Measurements from ENCODE around the gene RBM15.

The RBM15 gene

GRCh38 chr1:110320168-110320518 is 19.0 kb upstream of the RBM15 start:
- Histone ChIP-seq H3K36me3 (ENCODE audit: control insufficient read depth, low read length) (no peaks in the 10 kb centered on the region), H3F3A (ENCODE audit: control insufficient read depth, insufficient read depth) (no peaks in the 10 kb centered on the region), H3K27me3 (ENCODE audit: control insufficient read depth, low read length) (no peaks in the 10 kb centered on the region), H3K9me3 (ENCODE audit: control insufficient read depth, insufficient read depth, low read length) (no peaks in the 10 kb centered on the region), H4K20me1 (ENCODE audit: control insufficient read depth, insufficient read depth, low read depth, low read length) (no peaks in the 10 kb centered on the region), H3K27ac (ENCODE audit: low read depth, low read length) (no peak overlapping the region), H3K79me2 (ENCODE audit: control insufficient read depth, low read length) (no peaks in the 10 kb centered on the region), H3K4me1 (ENCODE audit: control insufficient read depth, low read length) (no peaks in the 10 kb centered on the region), H3K9me2 (replicated peaks; ENCODE audit: control insufficient read depth, low read length) (no peaks in the 10 kb centered on the region), H3K4me2 (ENCODE audit: low read length) (no peak overlapping the region), H3K4me3 (ENCODE audit: low read length) (no peak overlapping the region)
- no peak for TF ChIP-seq CTCF (IDR thresholded peaks at IDR 0.05; ENCODE audit: low read depth, low read length, poor library complexity, severe bottlenecking)
- TF ChIP-seq EZH2phosphoT487 (IDR thresholded peaks at IDR 0.05; ENCODE audit: borderline replicate concordance, low read length) = no peak

- no peak overlapping the region for H3K4me2 ChIP-seq (ENCODE audit: low read length)
- H3K9me2 ChIP-seq (replicated peaks; ENCODE audit: control insufficient read depth, low read length) = no peaks in the 10 kb centered on the region
- no peaks in the 10 kb centered on the region for H3K9me3 ChIP-seq (ENCODE audit: control insufficient read depth, insufficient read depth, low read length)
- no peaks in the 10 kb centered on the region for H3F3A ChIP-seq (ENCODE audit: control insufficient read depth, insufficient read depth)
- no peak overlapping the region for H3K27ac ChIP-seq (ENCODE audit: low read depth, low read length)
- TF ChIP-seq CTCF (IDR thresholded peaks at IDR 0.05; ENCODE audit: low read depth, low read length, poor library complexity, severe bottlenecking) = no peak
- H3K4me1 ChIP-seq (ENCODE audit: control insufficient read depth, low read length) = no peaks in the 10 kb centered on the region
- no peaks in the 10 kb centered on the region for H4K20me1 ChIP-seq (ENCODE audit: control insufficient read depth, insufficient read depth, low read depth, low read length)
- H3K27me3 ChIP-seq (ENCODE audit: control insufficient read depth, low read length) = no peaks in the 10 kb centered on the region
- H3K36me3 ChIP-seq (ENCODE audit: control insufficient read depth, low read length) = no peaks in the 10 kb centered on the region
- H3K4me3 ChIP-seq (ENCODE audit: low read length) = no peak overlapping the region
- H3K79me2 ChIP-seq (ENCODE audit: control insufficient read depth, low read length) = no peaks in the 10 kb centered on the region
Observed at GRCh38 chr1:110321045-110321444, 18.1 kb upstream of the RBM15 start.

- Histone ChIP-seq H3F3A (ENCODE audit: control insufficient read depth, insufficient read depth) (no peaks in the 10 kb centered on the region), H3K9me3 (ENCODE audit: control insufficient read depth, insufficient read depth, low read length) (no peaks in the 10 kb centered on the region), H3K4me1 (ENCODE audit: control insufficient read depth, low read length) (no peaks in the 10 kb centered on the region), H3K36me3 (ENCODE audit: control insufficient read depth, low read length) (no peaks in the 10 kb centered on the region), H3K4me2 (ENCODE audit: low read length) (no peak overlapping the region), H3K9me2 (replicated peaks; ENCODE audit: control insufficient read depth, low read length) (no peaks in the 10 kb centered on the region), H4K20me1 (ENCODE audit: control insufficient read depth, insufficient read depth, low read depth, low read length) (no peaks in the 10 kb centered on the region), H3K4me3 (ENCODE audit: low read length) (no peak overlapping the region), H3K79me2 (ENCODE audit: control insufficient read depth, low read length) (no peaks in the 10 kb centered on the region), H3K27me3 (ENCODE audit: control insufficient read depth, low read length) (no peaks in the 10 kb centered on the region), H3K27ac (ENCODE audit: low read depth, low read length) (no peak overlapping the region)
- TF ChIP-seq EZH2phosphoT487 (IDR thresholded peaks at IDR 0.05; ENCODE audit: borderline replicate concordance, low read length) (no peak), CTCF (IDR thresholded peaks at IDR 0.05; ENCODE audit: low read depth, low read length, poor library complexity, severe bottlenecking) (no peak)
Observed at GRCh38 chr1:110321846-110322245, 17.3 kb upstream of the RBM15 start.

GRCh38 chr1:110324667-110325066 is 14.5 kb upstream of the RBM15 start:
- no peak overlapping the region for H3K4me2 ChIP-seq (ENCODE audit: low read length)
- no peaks in the 10 kb centered on the region for H3F3A ChIP-seq (ENCODE audit: control insufficient read depth, insufficient read depth)
- H3K4me1 ChIP-seq (ENCODE audit: control insufficient read depth, low read length) = no peaks in the 10 kb centered on the region
- H4K20me1 ChIP-seq (ENCODE audit: control insufficient read depth, insufficient read depth, low read depth, low read length) = no peaks in the 10 kb centered on the region
- no peaks in the 10 kb centered on the region for H3K27me3 ChIP-seq (ENCODE audit: control insufficient read depth, low read length)
- no peak overlapping the region for H3K27ac ChIP-seq (ENCODE audit: low read depth, low read length)
- no peaks in the 10 kb centered on the region for H3K9me2 ChIP-seq (replicated peaks; ENCODE audit: control insufficient read depth, low read length)
- H3K36me3 ChIP-seq (ENCODE audit: control insufficient read depth, low read length) = no peaks in the 10 kb centered on the region
- no peaks in the 10 kb centered on the region for H3K9me3 ChIP-seq (ENCODE audit: control insufficient read depth, insufficient read depth, low read length)
- H3K79me2 ChIP-seq (ENCODE audit: control insufficient read depth, low read length) = no peaks in the 10 kb centered on the region
- no peak for TF ChIP-seq EZH2phosphoT487 (IDR thresholded peaks at IDR 0.05; ENCODE audit: borderline replicate concordance, low read length)
- TF ChIP-seq CTCF (IDR thresholded peaks at IDR 0.05; ENCODE audit: low read depth, low read length, poor library complexity, severe bottlenecking) = no peak
- H3K4me3 ChIP-seq (ENCODE audit: low read length) = no peak overlapping the region
